ENCODE data around the gene STX10.
A peak's percentile ranks its signal among the peaks of the same experiment; 100 is the strongest.

STX10 gene

GRCh38 chr19:13119627-13120026 lies 30.5 kb downstream of the STX10 start:
- no peak for DNase-seq (ENCODE audit: low spot score)

GRCh38 chr19:13118424-13119193 lies 31.6 kb downstream of the STX10 start:
- DNase-seq (ENCODE audit: low spot score), result no peak

GRCh38 chr19:13117772-13118423 lies 32.3 kb downstream of the STX10 start, which contains the start of gene NACC1:
Gene NACC1, plus strand, starts transcription at chr19:13118264. Its CDS starts 16,944 bp downstream, at chr19:13135208.
- peak; percentile 95 for DNase-seq (ENCODE audit: low spot score)

- no peak for DNase-seq (ENCODE audit: low spot score)
Observed at GRCh38 chr19:13117176-13117771, 32.9 kb downstream of the STX10 start.

GRCh38 chr19:13116282-13117175 lies 33.6 kb downstream of the STX10 start, which contains the start of gene TRMT1:
Gene TRMT1, minus strand, starts transcription at chr19:13116740. Its CDS starts 341 bp downstream, at chr19:13116399.
- DNase-seq (ENCODE audit: low spot score), result peak; percentile 91

- no peak for DNase-seq (ENCODE audit: low spot score)
Observed at GRCh38 chr19:13115936-13116281, 34.3 kb downstream of the STX10 start.

- DNase-seq (ENCODE audit: low spot score), result no peak
Observed at GRCh38 chr19:13112555-13112954, 37.6 kb downstream of the STX10 start.

GRCh38 chr19:13110099-13110610 lies 40.0 kb downstream of the STX10 start:
- no peak for DNase-seq (ENCODE audit: low spot score)

GRCh38 chr19:13109361-13110098 lies 40.6 kb downstream of the STX10 start:
- DNase-seq (ENCODE audit: low spot score), result no peak

- DNase-seq (ENCODE audit: low spot score), result no peak
Observed at GRCh38 chr19:13104848-13105711, 45.1 kb downstream of the STX10 start.

- DNase-seq (ENCODE audit: low spot score), result peak; percentile 72
Observed at GRCh38 chr19:13104360-13104847, 45.8 kb downstream of the STX10 start.

GRCh38 chr19:13103581-13104359 lies 46.4 kb downstream of the STX10 start:
- peak; percentile 59 for DNase-seq (ENCODE audit: low spot score)

- DNase-seq (ENCODE audit: low spot score), result peak; percentile 72
Observed at GRCh38 chr19:13102666-13103580, 47.3 kb downstream of the STX10 start, which contains the start of gene LYL1. Gene LYL1, minus strand, starts transcription at chr19:13102858. Its CDS starts 1,687 bp downstream, at chr19:13101171.

GRCh38 chr19:13102416-13102665 lies 47.8 kb downstream of the STX10 start:
- DNase-seq (ENCODE audit: low spot score), result no peak

GRCh38 chr19:13101590-13102415 lies 48.4 kb downstream of the STX10 start:
- DNase-seq (ENCODE audit: low spot score), result no peak

- peak; percentile 63 for DNase-seq (ENCODE audit: low spot score)
Observed at GRCh38 chr19:13100841-13101589, 49.2 kb downstream of the STX10 start.

Measured in left forelimb (tissue), 1 donor.